IPS-18c (cell line): ENCODE measurements around the gene SRPK1.
"Not testable (repeated sequence)": the region's sequence is repeated elsewhere in the genome, so short reads cannot be mapped to it uniquely, and the experiment has no call there.

Experiments
- H3K4me3 ChIP-seq: 2 replicates; pipeline ENCODE4 v1.7.0; 2013; ENCODE audit warnings: low read depth, mild to moderate bottlenecking, low read length, moderate library complexity; ENCODE audit not compliant: insufficient read depth
- H3K9me3 ChIP-seq: one replicate; pipeline ENCODE4 v1.6.1; 2013; ENCODE audit warnings: mild to moderate bottlenecking, low read length, moderate library complexity; ENCODE audit not compliant: control insufficient read depth, insufficient read depth

Gene SRPK1

GRCh38 chr6:35909571-35909970 is 11.3 kb downstream of the SRPK1 start:
- H3K4me3 ChIP-seq: not testable (repeated sequence)
- H3K9me3 ChIP-seq: peaks cover 14% of the 10 kb centered on the region

GRCh38 chr6:35908753-35909401 is 12.0 kb downstream of the SRPK1 start:
- H3K9me3 ChIP-seq: peaks cover 14% of the 10 kb centered on the region
- not testable (repeated sequence) for H3K4me3 ChIP-seq

- Histone ChIP-seq H3K4me3 (no peak overlapping the region), H3K9me3 (peaks cover 14% of the 10 kb centered on the region)
Measured at GRCh38 chr6:35907750-35908149, 13.1 kb downstream of the SRPK1 start.

- H3K9me3 ChIP-seq: peaks cover 14% of the 10 kb centered on the region
- H3K4me3 ChIP-seq: no peak overlapping the region
Measured at GRCh38 chr6:35906499-35906846, 14.4 kb downstream of the SRPK1 start.

- peaks cover 12% of the 10 kb centered on the region for H3K9me3 ChIP-seq
- H3K4me3 ChIP-seq: no peak overlapping the region
Measured at GRCh38 chr6:35905841-35906498, 14.9 kb downstream of the SRPK1 start.

GRCh38 chr6:35905141-35905785 is 15.6 kb downstream of the SRPK1 start:
- no peak overlapping the region for H3K4me3 ChIP-seq
- peaks cover 7% of the 10 kb centered on the region for H3K9me3 ChIP-seq

- H3K9me3 ChIP-seq: peaks cover 1% of the 10 kb centered on the region
- no peak overlapping the region for H3K4me3 ChIP-seq
Measured at GRCh38 chr6:35903679-35904078, 17.2 kb downstream of the SRPK1 start.

GRCh38 chr6:35900448-35900847 is 20.4 kb downstream of the SRPK1 start:
- H3K9me3 ChIP-seq: no peaks in the 10 kb centered on the region
- H3K4me3 ChIP-seq: no peak overlapping the region

- Histone ChIP-seq H3K9me3 (no peaks in the 10 kb centered on the region), H3K4me3 (no peak overlapping the region)
Measured at GRCh38 chr6:35898003-35898402, 22.9 kb downstream of the SRPK1 start.

GRCh38 chr6:35897486-35897885 is 23.4 kb downstream of the SRPK1 start:
- no peaks in the 10 kb centered on the region for H3K9me3 ChIP-seq
- no peak overlapping the region for H3K4me3 ChIP-seq

GRCh38 chr6:35897036-35897435 is 23.9 kb downstream of the SRPK1 start:
- H3K9me3 ChIP-seq: no peaks in the 10 kb centered on the region
- no peak overlapping the region for H3K4me3 ChIP-seq

- Histone ChIP-seq H3K4me3 (no peak overlapping the region), H3K9me3 (no peaks in the 10 kb centered on the region)
Measured at GRCh38 chr6:35896228-35896627, 24.7 kb downstream of the SRPK1 start.

GRCh38 chr6:35895560-35895959 is 25.3 kb downstream of the SRPK1 start:
- no peaks in the 10 kb centered on the region for H3K9me3 ChIP-seq
- H3K4me3 ChIP-seq: no peak overlapping the region

GRCh38 chr6:35894776-35895175 is 26.1 kb downstream of the SRPK1 start:
- no peaks in the 10 kb centered on the region for H3K9me3 ChIP-seq
- no peak overlapping the region for H3K4me3 ChIP-seq

- H3K4me3 ChIP-seq: no peak overlapping the region
Measured at GRCh38 chr6:35893246-35893645, 27.7 kb downstream of the SRPK1 start.

GRCh38 chr6:35892482-35892881 is 28.4 kb downstream of the SRPK1 start:
- Histone ChIP-seq H3K4me3 (no peak overlapping the region), H3K9me3 (no peaks in the 10 kb centered on the region)

More at GRCh38 chr6:35893246-35893645, 27.7 kb downstream of the SRPK1 start:
- no peaks in the 10 kb centered on the region for H3K9me3 ChIP-seq

- Histone ChIP-seq H3K9me3 (peaks cover 2% of the 10 kb centered on the region), H3K4me3 (no peak overlapping the region)
Measured at GRCh38 chr6:35879151-35879550, 41.7 kb downstream of the SRPK1 start.

GRCh38 chr6:35876902-35877301 is 44.0 kb downstream of the SRPK1 start:
- no peak overlapping the region for H3K4me3 ChIP-seq
- no peaks in the 10 kb centered on the region for H3K9me3 ChIP-seq
